Left cardiac atrium (tissue), 4 donors: ENCODE results near the gene ITPK1. TPM values are rescaled to one million over a fixed set of nuclear protein-coding genes. Genes with fewer than 3 reads are reported as not detected.

ENCODE experiments used
- ATAC-seq, 2 donors: fragments of 200-7000 bp; cut with Tn5 transposase; one replicate each; pipeline ENCODE4 v1.9.1; 2020; ENCODE audit warnings: mild to moderate bottlenecking in 2 of 2, moderate library complexity in 2 of 2
- DNase-seq: peaks from one replicate; pipeline ENCODE4 v3.0.0-alpha.2; 2020
- intact Hi-C, 2 donors: fragments of 100-400 bp; cut with DNase I; formaldehyde crosslinking; loops; one replicate each; pipeline versions ENCODE4 v1.14.1 to v1.15.1; 2022 to 2023
- total RNA-seq, 2 donors: library from RNA; stranded (reverse); fragmentation: NEBNext Ultra II Directional; extraction: Animal tissue kit (Norgen Biotek cat#: 25700); gene quantifications; one replicate each; pipeline ENCODE4 v1.2.1, GENCODE V29; 2021
- donor health status: DM: no; HTN: yes; CAD: no.
- donor health status: DM: no; HTN: yes; CAD: no; lungs with severe emphysema.
- donor health status: DM: yes; HTN: yes; CAD: no.
- donor health status: Dilated cardiomyopathy.

The ITPK1 gene
- total RNA-seq, 2 donors from 2014 or later = 92.0 to 99.9 TPM

GRCh38 chr14:92960706-92961566, 154.8 kb downstream of the ITPK1 start:
- ATAC-seq (no peak), DNase-seq (no peak)
- intact Hi-C loops = no loop called here

GRCh38 chr14:92959761-92960680, 155.7 kb downstream of the ITPK1 start:
- no peak for DNase-seq
- intact Hi-C loops = no loop called here
- ATAC-seq = no peak

DNA sequence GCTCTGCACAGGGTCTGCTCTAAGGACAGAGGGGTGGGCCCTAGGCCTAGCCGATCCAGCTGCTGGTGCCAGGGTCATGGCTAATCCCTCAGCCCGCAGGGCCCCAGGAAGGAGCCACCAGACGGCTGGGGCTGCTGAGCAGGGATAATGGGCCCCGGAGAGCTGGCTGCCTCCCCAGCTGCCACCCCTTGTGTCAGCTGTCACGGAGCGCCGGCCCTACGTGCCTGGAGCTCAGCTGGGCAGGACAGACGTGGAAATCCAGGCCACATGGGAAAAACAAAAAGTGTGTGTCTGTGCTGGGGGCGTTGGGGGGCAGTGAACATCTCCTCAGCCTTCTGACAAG, 156.6 kb downstream of the ITPK1 start:
- DNase-seq (peak; percentile 41), ATAC-seq (peak; percentile 54 to 58)
- intact Hi-C loops = no loop called here

GRCh38 chr14:92958373-92959188, 157.1 kb downstream of the ITPK1 start:
- ATAC-seq = no peak
- no peak for DNase-seq
- intact Hi-C loops = no loop called here

GRCh38 chr14:92956961-92957360, 158.8 kb downstream of the ITPK1 start:
- DNase-seq = no peak
- intact Hi-C loops = no loop called here

GRCh38 chr14:92955381-92955780, 160.3 kb downstream of the ITPK1 start:
- no peak for ATAC-seq
- DNase-seq = no peak
- intact Hi-C loops = no loop called here

More at GRCh38 chr14:92956961-92957360, 158.8 kb downstream of the ITPK1 start:
- no peak for ATAC-seq

DNA sequence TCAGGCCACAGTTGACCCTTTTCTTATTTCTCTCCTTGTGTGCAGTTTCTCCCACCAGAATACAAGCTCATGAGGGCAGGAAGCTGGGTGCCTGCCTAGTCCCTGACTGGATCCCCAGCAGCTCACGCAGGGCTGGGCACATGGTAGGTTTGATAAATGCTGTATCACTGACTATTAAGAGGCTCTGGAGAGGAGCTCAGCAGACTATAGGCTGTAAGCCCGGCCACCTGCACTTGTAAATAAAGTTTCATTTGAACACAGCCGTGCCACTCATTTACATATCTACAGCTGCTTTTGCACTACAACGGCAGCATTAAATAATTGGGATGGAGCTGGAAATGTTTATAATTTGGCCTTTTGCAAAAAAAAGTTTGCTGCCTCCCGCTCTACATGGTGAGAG, 160.8 kb downstream of the ITPK1 start:
- DNase-seq = no peak
- no peak for ATAC-seq
- intact Hi-C loops = loop anchor here (5.0 kb wide), 2 partner anchors 162 to 182 kb away; partner anchors contain the start of gene ITPK1 (in 1 of the 2)

- DNase-seq (no peak), ATAC-seq (no peak)
- intact Hi-C loops = loop anchor here (5.0 kb wide), 2 partner anchors 164 to 184 kb away; partner anchors contain the start of gene ITPK1 (in 1 of the 2)
Measured at GRCh38 chr14:92953526-92953925, 162.2 kb downstream of the ITPK1 start.

- intact Hi-C loops = loop anchor here (1.0 to 5.0 kb wide), 3 partner anchors 165 to 187 kb away; partner anchors contain the start of gene ITPK1 (in 1 of the 2)
- ATAC-seq = peak; percentile 67 to 71
- peak; percentile 73 for DNase-seq
Measured at GRCh38 chr14:92952481-92953298, 163.0 kb downstream of the ITPK1 start.

GRCh38 chr14:92951912-92952471, 163.7 kb downstream of the ITPK1 start:
- intact Hi-C loops = loop anchor here (1.0 to 5.0 kb wide), 3 partner anchors 165 to 187 kb away; partner anchors contain the start of gene ITPK1 (in 1 of the 2)
- ATAC-seq = peak; percentile 76 to 84
- DNase-seq = peak; percentile 81

DNA sequence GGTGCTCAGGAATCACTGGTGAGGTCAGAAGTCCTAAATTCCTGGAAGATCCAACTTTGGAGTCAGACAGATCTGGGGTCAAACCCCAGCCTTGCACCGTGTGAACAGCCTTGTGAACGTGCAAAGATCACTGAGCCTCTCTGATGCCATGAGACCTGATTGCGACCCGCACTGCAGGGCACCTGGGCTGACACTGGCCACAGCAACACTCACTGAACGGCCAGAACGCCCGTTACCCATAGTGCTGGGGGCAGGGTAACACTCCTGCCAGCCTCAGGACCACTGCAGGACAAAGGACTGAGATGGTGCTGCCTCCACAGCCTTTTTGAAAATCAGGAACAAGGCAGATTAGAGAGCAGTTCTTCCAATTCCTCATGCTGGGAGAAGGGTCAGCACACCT, 164.5 kb downstream of the ITPK1 start:
- no peak for ATAC-seq
- intact Hi-C loops = loop anchor here (5.0 kb wide), 2 partner anchors 166 to 186 kb away; partner anchors contain the start of gene ITPK1 (in 1 of the 2)
- DNase-seq = no peak

GRCh38 chr14:92950773-92951172, 165.0 kb downstream of the ITPK1 start:
- intact Hi-C loops = loop anchor here (5.0 kb wide), 2 partner anchors 167 to 187 kb away; partner anchors contain the start of gene ITPK1 (in 1 of the 2)
- no peak for DNase-seq
- peak in 1 of 2 donors; percentile 6 for ATAC-seq

GRCh38 chr14:92950193-92950540, 165.6 kb downstream of the ITPK1 start:
- no peak for DNase-seq

DNA sequence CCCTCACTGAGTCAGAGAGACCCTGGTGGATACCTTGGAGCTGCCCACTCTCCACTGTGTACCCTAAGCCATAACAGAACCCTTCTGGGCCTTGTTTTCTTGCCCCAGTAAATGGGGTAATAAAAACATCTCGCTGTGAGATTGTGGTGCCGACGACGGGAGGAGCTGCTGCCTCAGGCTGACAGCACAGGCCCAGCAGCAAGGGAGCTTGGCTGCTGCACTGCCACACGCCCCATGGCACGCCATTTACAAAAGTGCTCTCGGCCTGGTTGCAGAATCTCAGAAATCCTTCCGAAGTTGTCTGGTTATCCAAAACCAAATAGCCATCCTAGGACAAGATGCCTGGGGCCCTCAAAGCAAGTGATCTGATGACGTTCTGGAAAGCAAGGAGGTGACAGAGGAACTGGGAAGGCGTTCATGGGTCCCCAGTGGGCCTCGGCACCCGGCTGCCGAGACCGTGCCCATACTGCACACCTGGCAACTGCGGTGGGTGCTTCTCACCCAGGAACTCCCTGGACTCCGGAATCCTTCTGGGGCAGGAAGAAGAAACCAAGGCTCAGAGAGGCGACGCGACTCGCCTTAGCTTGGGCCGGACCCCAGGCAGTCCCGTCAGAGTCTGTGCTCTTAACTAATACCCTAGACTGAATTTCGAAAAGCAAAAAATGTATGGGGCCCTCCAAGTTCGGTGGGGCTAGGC, 166.1 kb downstream of the ITPK1 start:
- DNase-seq (no peak), ATAC-seq (no peak)
- intact Hi-C loops = loop anchor here (5.0 kb wide), 2 partner anchors 168 to 188 kb away; partner anchors contain the start of gene ITPK1 (in 1 of the 2)

More at GRCh38 chr14:92950193-92950540, 165.6 kb downstream of the ITPK1 start:
- ATAC-seq = peak in 1 of 2 donors; percentile 5
- intact Hi-C loops = loop anchor here (5.0 kb wide), 2 partner anchors 167 to 187 kb away; partner anchors contain the start of gene ITPK1 (in 1 of the 2)

DNA sequence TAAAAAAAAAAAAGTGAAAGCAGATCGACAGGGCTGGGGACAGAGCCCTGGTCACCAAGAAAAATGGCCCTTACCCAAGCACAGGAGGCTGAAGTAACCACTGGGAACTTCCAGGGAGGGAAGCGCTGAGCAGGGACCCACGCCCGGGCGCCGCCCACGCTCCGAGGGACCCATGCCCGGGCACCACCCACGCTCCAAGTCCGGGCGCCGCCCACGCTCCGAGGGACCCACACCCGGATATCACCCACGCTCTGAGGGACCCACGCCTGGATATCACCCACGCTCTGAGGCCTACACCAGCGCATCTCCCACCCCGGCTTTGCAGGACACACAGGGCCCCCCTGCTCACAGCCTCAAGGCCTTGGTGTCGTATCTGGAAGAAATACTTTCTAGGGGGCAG, 167.1 kb downstream of the ITPK1 start:
- no peak for ATAC-seq
- DNase-seq = no peak
- intact Hi-C loops = no loop called here

DNA sequence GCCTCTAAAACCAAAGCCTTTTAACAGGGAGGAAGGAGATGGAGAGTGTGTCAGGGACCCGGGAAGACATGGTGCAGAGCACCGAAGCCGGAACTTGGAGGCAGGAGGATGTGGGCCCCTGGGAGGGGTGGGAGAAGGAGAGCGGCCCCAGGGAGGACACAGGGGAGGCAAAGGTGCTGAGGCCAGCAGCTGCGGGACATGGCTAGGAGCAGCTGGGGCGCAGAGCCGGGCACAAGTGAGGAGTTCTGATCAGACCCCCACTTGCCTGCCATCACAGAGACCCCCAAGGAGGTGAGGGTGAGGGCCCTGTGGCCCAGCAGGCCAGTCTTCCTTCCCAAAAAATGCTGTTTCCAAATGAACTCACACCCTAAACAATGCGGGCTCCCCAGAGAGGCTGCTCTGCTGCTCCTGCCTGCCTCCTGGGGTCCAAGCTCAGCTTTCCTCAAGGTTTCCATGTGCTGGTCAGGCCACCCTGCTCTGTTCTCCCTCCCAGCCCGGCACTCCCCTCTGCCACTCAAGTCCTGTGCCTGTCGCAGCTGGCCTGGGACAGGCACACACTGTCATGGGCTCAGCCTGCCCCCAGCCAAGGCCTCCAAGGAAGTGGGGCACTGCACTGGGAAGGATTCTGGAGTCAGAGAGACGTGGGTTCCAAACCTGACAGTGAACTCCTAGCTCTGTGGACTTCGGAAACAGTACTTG, 168.7 kb downstream of the ITPK1 start:
- no peak for DNase-seq
- no peak for ATAC-seq
- intact Hi-C loops = no loop called here
